CD14-positive monocyte (primary cell): Measurements from ENCODE around the gene ERGIC1. TPM values are rescaled to one million over a fixed set of nuclear protein-coding genes. Genes with fewer than 3 reads are reported as not detected.
"Not testable (repeated sequence)": the region's sequence is repeated elsewhere in the genome, so short reads cannot be mapped to it uniquely, and the experiment has no call there.

Experiments used
- DNase-seq, 3 donors: peaks; one replicate each; pipeline ENCODE4 v3.0.0-alpha.2; 2011 to 2022
- H2AFZ ChIP-seq: 2 replicates; pipeline ENCODE4 v1.6.0; 2012; ENCODE audit warnings: mild to moderate bottlenecking, low read depth, low read length, inconsistent platforms; ENCODE audit not compliant: insufficient read depth, poor library complexity, severe bottlenecking
- H3K27ac ChIP-seq, 2 donors: 1 replicate in 1 of 2; 2 replicates in 1 of 2; pipeline ENCODE4 v1.5.1; 2012 to 2013; ENCODE audit warnings: low read length in 2 of 2, control low read depth in 1 of 2, inconsistent platforms in 1 of 2, low read depth in 1 of 2, mild to moderate bottlenecking in 1 of 2
- H3K27me3 ChIP-seq, 2 donors: one replicate each; pipeline versions ENCODE4 v1.6.0 to v1.6.1; 2011 to 2013; ENCODE audit warnings: low read length in 2 of 2; ENCODE audit not compliant: control insufficient read depth in 2 of 2, insufficient read depth in 2 of 2
- H3K36me3 ChIP-seq, 2 donors: replicated peaks in 1 of 2; 1 replicate in 1 of 2; 2 replicates in 1 of 2; pipeline versions ENCODE4 v1.5.1 to v1.6.1; 2012 to 2013; ENCODE audit warnings: low read length in 2 of 2, control low read depth in 1 of 2, inconsistent platforms in 1 of 2, mild to moderate bottlenecking in 1 of 2; ENCODE audit not compliant: insufficient read depth in 2 of 2, control insufficient read depth in 1 of 2
- H3K4me1 ChIP-seq, 2 donors: 1 replicate in 1 of 2; 2 replicates in 1 of 2; pipeline versions ENCODE4 v1.5.1 to v1.6.1; 2012 to 2013; ENCODE audit warnings: low read length in 2 of 2, control low read depth in 1 of 2, inconsistent platforms in 1 of 2, mild to moderate bottlenecking in 1 of 2, moderate library complexity in 1 of 2; ENCODE audit not compliant: insufficient read depth in 2 of 2, control insufficient read depth in 1 of 2
- H3K4me2 ChIP-seq: replicated peaks from 2 replicates; pipeline ENCODE3; 2012; ENCODE audit warnings: low read length, moderate library complexity, mild to moderate bottlenecking; ENCODE audit not compliant: poor library complexity, severe bottlenecking; ENCODE audit errors: extremely low read depth
- H3K4me3 ChIP-seq, 3 experiments: fragments of 200-600 bp in 1 of 3; sonication (generic) in 1 of 3; replicated peaks in 1 of 3; 1 replicate in 2 of 3; 2 replicates in 1 of 3; pipeline ENCODE4 v1.5.1; 2011 to 2013; ENCODE audit warnings: low read length in 3 of 3, mild to moderate bottlenecking in 3 of 3, control low read depth in 2 of 3, low read depth in 2 of 3, inconsistent platforms in 1 of 3, moderate library complexity in 1 of 3
- H3K79me2 ChIP-seq: 2 replicates; pipeline ENCODE4 v1.6.0; 2012; ENCODE audit warnings: mild to moderate bottlenecking, control low read depth, inconsistent platforms, low read length, moderate library complexity; ENCODE audit not compliant: insufficient read depth
- H3K9ac ChIP-seq: 2 replicates; pipeline ENCODE4 v1.6.0; 2017; ENCODE audit warnings: low read length, mild to moderate bottlenecking; ENCODE audit not compliant: insufficient read depth, poor library complexity, severe bottlenecking
- H3K9me3 ChIP-seq, 2 donors: replicated peaks in 1 of 2; 1 replicate in 1 of 2; 2 replicates in 1 of 2; pipeline versions ENCODE4 v1.5.1 to v1.6.1; 2012 to 2013; ENCODE audit warnings: low read length in 2 of 2, control low read depth in 1 of 2; ENCODE audit not compliant: control insufficient read depth in 1 of 2, insufficient read depth in 1 of 2
- H4K20me1 ChIP-seq: 2 replicates; pipeline ENCODE4 v1.6.0; 2012; ENCODE audit warnings: mild to moderate bottlenecking, low read length, control low read depth, moderate library complexity; ENCODE audit not compliant: insufficient read depth
- H3K27ac Mint-ChIP-seq, 7 donors: one replicate each; pipeline ENCODE4 v1.8.0; 2020; ENCODE audit warnings: mild to moderate bottlenecking in 7 of 7, mixed read lengths in 7 of 7, moderate library complexity in 6 of 7, inconsistent platforms in 2 of 7
- H3K27me3 Mint-ChIP-seq, 3 donors: one replicate each; pipeline ENCODE4 v1.8.0; 2021 to 2022; ENCODE audit warnings: low read depth in 3 of 3, mild to moderate bottlenecking in 3 of 3, mixed read lengths in 3 of 3, moderate library complexity in 3 of 3, inconsistent platforms in 1 of 3
- H3K36me3 Mint-ChIP-seq, 2 donors: one replicate each; pipeline ENCODE4 v1.8.0; 2020; ENCODE audit warnings: mixed read lengths in 2 of 2, inconsistent platforms in 1 of 2, mild to moderate bottlenecking in 1 of 2
- H3K4me1 Mint-ChIP-seq: one replicate; pipeline ENCODE4 v1.8.0; 2020; ENCODE audit warnings: mild to moderate bottlenecking, mixed read lengths
- H3K4me3 Mint-ChIP-seq, 2 donors: one replicate each; pipeline ENCODE4 v1.8.0; 2020; ENCODE audit warnings: mild to moderate bottlenecking in 2 of 2, mixed read lengths in 2 of 2, moderate library complexity in 1 of 2
- H3K9me3 Mint-ChIP-seq, 7 donors: one replicate each; pipeline ENCODE4 v1.8.0; 2020 to 2022; ENCODE audit warnings: mixed read lengths in 7 of 7, mild to moderate bottlenecking in 6 of 7, moderate library complexity in 6 of 7, inconsistent platforms in 2 of 7
- WGBS: methylation state at CpG from one replicate; pipeline ENCODE4 v1.1.5; 2013; ENCODE audit warnings: missing lambda C conversion rate; ENCODE audit not compliant: insufficient coverage; 5-methylcytosine and 5-hydroxymethylcytosine counted together
- intact Hi-C, 2 donors: fragments of 100-400 bp; cut with micrococcal nuclease; formaldehyde crosslinking; loops; one replicate each; pipeline versions ENCODE4 v1.15.0 to v1.15.1; 2023
- polyA plus RNA-seq, 3 donors: library from polyadenylated mRNA; depleted of rRNA in 1 of 3; unstranded in 2 of 3; stranded (reverse) in 1 of 3; fragments of 300-500 nt in 2 of 3; fragments of >200 nt in 1 of 3; fragmentation: Illumina TruSeq in 2 of 3; gene quantifications; 1 replicate in 2 of 3; 2 replicates in 1 of 3; pipeline ENCODE4 v1.2.3, GENCODE V29; 2012 to 2021
- TF ChIP-seq, protein P1 (sequence below): fragments of 200-600 bp; IDR thresholded peaks from one replicate; pipeline ENCODE4 v1.8.0; 2022; ENCODE audit warnings: antibody characterized with exemption, mild to moderate bottlenecking

ERGIC1 gene
- polyA plus RNA-seq, 3 donors: 28.3 to 76.2 (median 34.1) TPM

GRCh38 chr5:172862165-172862801 is 28.2 kb downstream of the ERGIC1 start:
- Mint-ChIP-seq H3K9me3 (no peaks in the 10 kb centered on the region), H3K27ac (peak overlapping the region in 1 of 7 donors; percentile 6), H3K4me1 (peaks cover 11% of the 10 kb centered on the region), H3K4me3 (no peak overlapping the region), H3K27me3 (peaks cover 0 to 3% (median 0%) of the 10 kb centered on the region in 3 donors), H3K36me3 (peaks cover 25 to 36% of the 10 kb centered on the region in 2 donors)
- DNase-seq: no peak
- no peak overlapping the region for H3K9ac ChIP-seq
- H3K27me3 ChIP-seq: no peaks in the 10 kb centered on the region
- intact Hi-C loops: no loop called here
- no peak overlapping the region for H3K27ac ChIP-seq
- no peak overlapping the region for H2AFZ ChIP-seq
- H4K20me1 ChIP-seq: peaks cover 8% of the 10 kb centered on the region
- no peak overlapping the region for H3K4me2 ChIP-seq
- no peak overlapping the region for H3K4me3 ChIP-seq
- no peaks in the 10 kb centered on the region for H3K36me3 ChIP-seq
- TF ChIP-seq, protein P1, sequence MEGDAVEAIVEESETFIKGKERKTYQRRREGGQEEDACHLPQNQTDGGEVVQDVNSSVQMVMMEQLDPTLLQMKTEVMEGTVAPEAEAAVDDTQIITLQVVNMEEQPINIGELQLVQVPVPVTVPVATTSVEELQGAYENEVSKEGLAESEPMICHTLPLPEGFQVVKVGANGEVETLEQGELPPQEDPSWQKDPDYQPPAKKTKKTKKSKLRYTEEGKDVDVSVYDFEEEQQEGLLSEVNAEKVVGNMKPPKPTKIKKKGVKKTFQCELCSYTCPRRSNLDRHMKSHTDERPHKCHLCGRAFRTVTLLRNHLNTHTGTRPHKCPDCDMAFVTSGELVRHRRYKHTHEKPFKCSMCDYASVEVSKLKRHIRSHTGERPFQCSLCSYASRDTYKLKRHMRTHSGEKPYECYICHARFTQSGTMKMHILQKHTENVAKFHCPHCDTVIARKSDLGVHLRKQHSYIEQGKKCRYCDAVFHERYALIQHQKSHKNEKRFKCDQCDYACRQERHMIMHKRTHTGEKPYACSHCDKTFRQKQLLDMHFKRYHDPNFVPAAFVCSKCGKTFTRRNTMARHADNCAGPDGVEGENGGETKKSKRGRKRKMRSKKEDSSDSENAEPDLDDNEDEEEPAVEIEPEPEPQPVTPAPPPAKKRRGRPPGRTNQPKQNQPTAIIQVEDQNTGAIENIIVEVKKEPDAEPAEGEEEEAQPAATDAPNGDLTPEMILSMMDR: no peak
- no CpG with 5 or more reads among the region's 5 CpGs for WGBS
- H3K79me2 ChIP-seq: no peaks in the 10 kb centered on the region
- H3K9me3 ChIP-seq: no peaks in the 10 kb centered on the region
- H3K4me1 ChIP-seq: no peaks in the 10 kb centered on the region

DNA sequence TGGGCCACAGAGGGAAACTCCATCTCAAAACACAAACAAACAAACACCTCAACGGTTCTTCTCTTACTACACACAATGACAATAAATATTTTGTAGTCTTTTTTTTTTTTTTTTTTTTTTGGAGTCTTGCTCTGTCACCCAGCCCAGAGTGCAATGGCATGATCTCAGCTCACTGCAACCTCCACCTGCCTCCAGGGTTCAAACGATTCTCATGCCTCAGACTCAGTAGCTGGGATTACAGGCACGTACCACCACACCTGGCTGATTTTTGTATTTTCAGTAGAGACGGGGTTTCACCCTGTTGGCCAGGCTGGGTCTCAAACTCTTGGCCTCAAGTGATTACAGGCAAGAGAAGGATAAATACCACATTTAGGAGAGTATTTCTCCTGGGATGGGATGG is 30.1 kb downstream of the ERGIC1 start:
- H4K20me1 ChIP-seq, H3K4me1 ChIP-seq, H3K9me3 ChIP-seq, DNase-seq, H3K27me3 ChIP-seq, H3K27me3 Mint-ChIP-seq, intact Hi-C loops, H3K4me3 ChIP-seq, H3K36me3 ChIP-seq, H3K4me2 ChIP-seq, H3K79me2 ChIP-seq, H3K9ac ChIP-seq, H3K27ac ChIP-seq, H2AFZ ChIP-seq, H3K4me3 Mint-ChIP-seq, H3K9me3 Mint-ChIP-seq: not testable (repeated sequence)
- Mint-ChIP-seq H3K27ac (peak overlapping the region in 1 of 7 donors; percentile 26), H3K4me1 (peaks cover 18% of the 10 kb centered on the region), H3K36me3 (peaks cover 23 to 33% of the 10 kb centered on the region in 2 donors)
- 80% methylated on average over 1 of the region's 4 CpGs for WGBS
